ENCODE measurements around the gene UBLCP1.
A peak's percentile ranks its signal among the peaks of the same experiment; 100 is the strongest.
"Not testable (repeated sequence)": the region's sequence is repeated elsewhere in the genome, so short reads cannot be mapped to it uniquely, and the experiment has no call there.

The UBLCP1 gene

GRCh38 chr5:159262859-159263568 is at the start of gene UBLCP1:
TSS of gene UBLCP1 (plus strand) at chr5:159263290. CDS start at chr5:159268916, 5,626 bp downstream.
- peak; percentile 59 to 62 for DNase-seq (ENCODE audit: low read depth in 2 of 2)

DNA sequence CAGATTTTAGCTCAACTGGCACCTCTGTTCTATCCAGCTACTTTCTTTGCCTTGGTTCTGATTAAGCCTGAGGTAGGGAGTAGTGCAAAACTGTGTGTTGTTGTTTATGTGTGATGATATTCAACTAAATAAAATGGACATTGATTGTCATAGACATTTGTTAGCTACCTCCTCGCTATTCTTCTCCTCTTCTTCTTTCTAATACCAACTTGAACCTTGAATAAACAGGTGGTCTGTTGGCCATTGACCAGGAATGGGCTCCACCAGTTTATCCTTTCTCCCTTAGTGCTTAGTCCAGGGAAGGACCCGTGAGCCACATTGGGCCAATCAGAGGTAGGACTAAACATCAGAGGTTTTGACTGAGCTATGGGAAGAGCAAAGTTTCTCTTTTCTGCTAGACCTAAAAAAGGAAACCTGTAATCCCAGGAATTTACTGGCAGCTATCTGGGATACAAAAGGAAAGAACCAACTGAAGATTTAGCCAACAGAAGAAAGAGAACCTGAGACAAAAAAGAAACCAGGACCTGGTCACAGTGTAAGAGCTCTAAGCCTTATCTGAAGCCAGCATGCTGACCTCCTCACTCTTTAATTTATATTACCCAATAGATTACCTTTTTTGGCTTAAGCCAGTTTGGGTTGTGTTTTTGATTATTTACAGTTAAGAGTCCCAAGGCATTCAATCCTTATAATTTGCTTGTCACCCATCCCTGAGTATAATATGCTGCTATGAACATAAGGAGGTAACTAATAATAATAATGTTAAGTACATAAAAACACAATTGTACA is 48.4 kb upstream of the UBLCP1 start:
- DNase-seq (ENCODE audit: low read depth in 2 of 2) = no peak

DNA sequence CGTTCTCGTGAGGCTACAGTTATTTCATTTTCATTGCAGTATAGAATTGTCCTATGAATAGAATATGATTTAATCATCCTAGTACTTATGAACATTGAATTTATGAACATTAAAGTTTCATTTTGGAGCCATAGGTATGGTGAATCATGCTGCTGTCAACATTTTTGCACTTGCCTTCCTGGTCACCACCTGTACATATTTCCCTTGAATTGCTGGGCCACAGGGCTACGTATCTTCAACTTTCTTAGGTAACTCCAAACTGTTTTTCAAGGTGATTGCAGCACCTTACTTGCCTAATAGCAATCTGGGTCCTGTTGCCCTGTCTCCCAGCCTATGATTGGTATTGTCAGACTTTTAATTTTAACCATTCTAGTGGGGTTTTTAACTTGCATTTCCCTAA is 47.2 kb upstream of the UBLCP1 start:
- DNase-seq (ENCODE audit: low read depth in 2 of 2) = no peak

DNA sequence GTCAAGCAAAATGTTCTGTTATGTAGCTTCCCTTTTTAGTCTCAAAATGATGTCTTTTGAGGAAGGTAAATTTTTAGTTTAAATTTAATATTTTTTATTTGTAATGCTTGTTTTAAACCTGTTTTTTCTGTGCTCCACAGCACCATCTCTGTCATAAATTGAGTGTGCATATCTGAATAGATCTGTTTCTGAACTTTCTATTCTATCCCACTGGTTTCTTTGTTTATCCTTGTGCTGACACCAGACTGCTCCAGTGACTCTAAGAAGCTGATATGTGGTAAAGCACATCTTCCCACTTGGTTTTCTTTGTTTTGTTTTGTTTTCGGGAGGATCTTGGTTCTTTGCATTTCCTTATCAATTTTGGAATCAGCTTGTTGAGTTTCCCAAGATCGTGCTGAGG is 46.6 kb upstream of the UBLCP1 start:
- DNase-seq (ENCODE audit: low read depth in 2 of 2) = no peak

DNA sequence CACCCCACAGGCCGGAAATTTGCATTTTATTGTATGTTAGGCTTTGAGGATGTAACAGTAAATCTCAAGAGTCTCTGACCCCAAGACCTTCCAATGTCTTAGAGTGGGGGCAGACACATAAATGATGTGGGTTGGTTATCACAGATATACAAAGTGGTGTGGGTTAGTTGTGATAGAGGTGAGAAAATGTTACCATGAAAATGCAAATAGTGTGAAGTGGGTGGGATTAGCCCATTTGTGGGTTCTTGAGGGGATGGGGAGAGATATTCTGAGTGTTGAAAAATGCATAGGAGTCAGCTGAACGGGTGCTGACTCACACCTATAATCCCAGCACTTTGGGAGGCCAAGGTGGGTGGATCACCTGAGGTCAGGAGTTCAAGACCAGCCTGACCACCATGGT is 45.9 kb upstream of the UBLCP1 start:
- DNase-seq (ENCODE audit: low read depth in 2 of 2) = no peak

GRCh38 chr5:159218595-159219023 is 44.5 kb upstream of the UBLCP1 start:
- no peak for DNase-seq (ENCODE audit: low read depth in 2 of 2)

GRCh38 chr5:159220206-159220605 is 42.9 kb upstream of the UBLCP1 start:
- no peak for DNase-seq (ENCODE audit: low read depth in 2 of 2)

- no peak for DNase-seq (ENCODE audit: low read depth in 2 of 2)
These were observed 39.6 kb upstream of the UBLCP1 start for GRCh38 chr5:159223469-159223868.

DNA sequence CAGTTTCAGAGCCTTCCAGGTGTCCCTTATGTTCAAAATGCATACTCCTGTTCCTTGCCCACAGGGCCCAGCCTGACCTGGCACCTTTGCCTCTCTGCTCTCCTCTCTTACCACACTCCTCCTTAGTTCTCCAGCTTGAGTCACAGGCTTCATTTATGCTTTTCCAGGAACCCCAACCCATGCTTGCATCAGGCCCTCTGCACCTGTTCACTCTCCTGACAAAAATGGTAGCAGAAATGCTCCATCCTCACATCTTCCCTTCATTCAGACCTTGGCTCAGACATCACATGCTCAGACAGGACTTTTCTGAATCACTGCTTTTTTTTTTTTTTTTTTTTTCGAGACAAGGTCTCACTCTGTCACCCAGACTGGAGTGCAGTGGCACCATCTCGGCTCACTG is 38.6 kb upstream of the UBLCP1 start:
- no peak for DNase-seq (ENCODE audit: low read depth in 2 of 2)

- DNase-seq (ENCODE audit: low read depth in 2 of 2) = no peak
These were observed 36.6 kb upstream of the UBLCP1 start for GRCh38 chr5:159226451-159226850.

GRCh38 chr5:159227452-159227851 is 35.6 kb upstream of the UBLCP1 start:
- DNase-seq (ENCODE audit: low read depth in 2 of 2) = no peak

GRCh38 chr5:159228097-159228496 is 35.0 kb upstream of the UBLCP1 start:
- not testable (repeated sequence) for DNase-seq (ENCODE audit: low read depth in 2 of 2)

GRCh38 chr5:159230657-159231056 is 32.4 kb upstream of the UBLCP1 start:
- DNase-seq (ENCODE audit: low read depth in 2 of 2) = no peak

DNA sequence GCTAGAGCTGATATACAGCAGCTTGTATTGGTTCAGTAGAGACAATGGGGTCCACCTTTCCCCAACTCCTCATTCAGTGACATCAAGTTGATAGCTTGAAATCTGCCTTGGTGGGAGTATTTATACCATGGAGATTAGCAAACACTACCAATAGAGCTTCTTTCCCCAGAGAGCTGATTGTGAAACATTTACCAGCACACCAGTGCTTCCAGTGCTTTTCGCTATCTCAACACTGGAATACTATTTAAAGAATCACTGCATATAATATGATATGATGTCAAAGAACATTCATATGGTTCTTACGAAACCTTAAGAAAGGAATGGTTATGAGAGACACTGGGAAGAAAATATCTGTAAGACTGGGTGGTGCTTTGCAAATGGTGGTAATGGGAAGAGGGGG is 31.9 kb upstream of the UBLCP1 start:
- no peak for DNase-seq (ENCODE audit: low read depth in 2 of 2)

GRCh38 chr5:159235871-159236520 is 27.1 kb upstream of the UBLCP1 start:
- DNase-seq (ENCODE audit: low read depth in 2 of 2) = not testable (repeated sequence)

- no peak for DNase-seq (ENCODE audit: low read depth in 2 of 2)
These were observed 22.7 kb upstream of the UBLCP1 start for GRCh38 chr5:159240301-159240870.

DNA sequence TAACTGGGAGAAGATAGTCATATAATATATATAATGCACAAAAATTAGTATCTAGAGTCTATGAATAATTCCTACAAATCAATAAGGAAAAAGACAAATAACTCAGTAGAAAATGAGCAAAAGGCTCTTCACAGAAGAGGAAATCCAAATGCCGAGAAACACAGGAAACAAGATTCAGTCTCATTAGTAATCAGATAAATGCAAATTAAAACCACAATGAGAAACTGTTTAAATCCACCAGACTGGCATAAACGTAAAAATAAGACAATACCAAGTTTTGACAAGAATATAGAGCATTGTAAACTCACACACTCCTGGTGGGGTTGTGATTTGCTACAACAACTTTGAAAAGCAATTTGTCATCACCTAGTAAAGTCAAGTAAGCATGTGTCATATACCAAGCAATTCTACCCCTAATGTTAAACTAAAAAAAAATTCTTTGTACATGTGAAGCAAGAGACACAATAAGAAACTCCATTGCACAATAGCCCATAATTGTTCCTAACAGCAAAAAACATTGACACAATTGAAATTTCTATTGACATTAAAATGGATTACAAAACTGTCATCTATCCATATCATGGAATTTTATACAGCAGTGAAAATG is 21.0 kb upstream of the UBLCP1 start:
- DNase-seq (ENCODE audit: low read depth in 2 of 2) = no peak

- DNase-seq (ENCODE audit: low read depth in 2 of 2) = no peak
These were observed 20.4 kb upstream of the UBLCP1 start for GRCh38 chr5:159242656-159243055.

- no peak for DNase-seq (ENCODE audit: low read depth in 2 of 2)
These were observed 19.7 kb upstream of the UBLCP1 start for GRCh38 chr5:159243385-159243784.

DNA sequence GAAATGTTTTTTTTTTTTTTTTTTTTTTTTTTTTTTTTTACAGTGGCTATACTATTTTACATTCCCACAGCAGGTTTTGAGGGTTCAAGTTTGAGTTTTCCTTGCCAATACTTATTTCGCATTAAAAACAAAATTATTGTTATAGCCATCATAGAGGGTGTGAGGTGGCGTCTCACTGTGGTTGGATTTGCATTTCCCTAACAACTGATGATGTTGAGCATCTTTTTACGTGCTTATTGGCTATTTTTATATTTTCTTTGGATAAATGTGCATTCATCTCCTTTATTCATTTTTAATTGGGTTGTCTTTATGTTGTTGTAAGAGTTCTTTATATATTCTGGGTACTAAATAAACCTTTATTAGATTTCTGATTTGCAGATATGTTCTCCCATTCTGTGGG is 18.9 kb upstream of the UBLCP1 start:
- no peak for DNase-seq (ENCODE audit: low read depth in 2 of 2)

DNA sequence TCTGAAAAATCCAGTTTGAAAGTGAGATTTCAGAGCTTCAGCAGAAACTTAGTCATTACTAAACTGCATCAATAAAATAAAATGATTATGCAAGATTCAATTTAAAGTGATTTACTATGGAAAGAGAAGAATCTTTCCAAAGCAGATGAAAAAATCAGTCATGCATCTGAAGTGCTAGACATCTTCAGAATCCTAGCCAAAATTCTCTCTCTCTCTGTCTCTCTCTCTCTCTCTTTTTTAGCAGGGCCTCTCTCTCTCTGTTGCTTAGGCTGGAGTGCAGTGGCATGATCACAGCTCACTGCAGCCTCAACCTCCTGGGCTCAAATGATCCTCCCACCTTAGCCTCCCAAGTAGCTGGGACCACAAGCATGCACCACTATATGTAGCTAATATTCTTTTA is 18.2 kb upstream of the UBLCP1 start:
- DNase-seq (ENCODE audit: low read depth in 2 of 2) = no peak

- no peak for DNase-seq (ENCODE audit: low read depth in 2 of 2)
These were observed 13.9 kb upstream of the UBLCP1 start for GRCh38 chr5:159249158-159249557.
